ENCODE results near the gene PRKACB.

GRCh38 chr1:84101204-84101603, 42.9 kb upstream of the PRKACB start:
- TF ChIP-seq CTCF (IDR thresholded peaks at IDR 0.05) (no peak), RAD21 (conservative IDR thresholded peaks at IDR 0.05 in 1 of 2, IDR thresholded peaks at IDR 0.05 in 1 of 2) (no peak), ZFP36 (IDR thresholded peaks at IDR 0.05; ENCODE audit: borderline replicate concordance, partially characterized antibody) (no peak), POLR2A (IDR thresholded peaks at IDR 0.05; ENCODE audit: low read length) (no peak), HMGXB4 (CRISPR knock-in tag; IDR thresholded peaks at IDR 0.05; ENCODE audit: borderline replicate concordance) (no peak), ELK1 (IDR thresholded peaks at IDR 0.05; ENCODE audit: low read depth, low read length) (no peak), HDAC2 (IDR thresholded peaks at IDR 0.05) (no peak), NR3C1 (IDR thresholded peaks at IDR 0.05) (no peak), MYC (IDR thresholded peaks at IDR 0.05; ENCODE audit: borderline replicate concordance, low read length) (no peak)

Measured in A549 (cell line).